Islet of Langerhans (tissue), 1 donor: ENCODE data around the gene MAP3K1.
"Not testable (repeated sequence)": the region's sequence is repeated elsewhere in the genome, so short reads cannot be mapped to it uniquely, and the experiment has no call there.

Experiments
- FAIRE-seq: peaks from one replicate; lab custom pipeline; 2011; peaks lifted over from hg19 to GRCh38; lab: Jason Lieb, UNC

MAP3K1 gene

DNA sequence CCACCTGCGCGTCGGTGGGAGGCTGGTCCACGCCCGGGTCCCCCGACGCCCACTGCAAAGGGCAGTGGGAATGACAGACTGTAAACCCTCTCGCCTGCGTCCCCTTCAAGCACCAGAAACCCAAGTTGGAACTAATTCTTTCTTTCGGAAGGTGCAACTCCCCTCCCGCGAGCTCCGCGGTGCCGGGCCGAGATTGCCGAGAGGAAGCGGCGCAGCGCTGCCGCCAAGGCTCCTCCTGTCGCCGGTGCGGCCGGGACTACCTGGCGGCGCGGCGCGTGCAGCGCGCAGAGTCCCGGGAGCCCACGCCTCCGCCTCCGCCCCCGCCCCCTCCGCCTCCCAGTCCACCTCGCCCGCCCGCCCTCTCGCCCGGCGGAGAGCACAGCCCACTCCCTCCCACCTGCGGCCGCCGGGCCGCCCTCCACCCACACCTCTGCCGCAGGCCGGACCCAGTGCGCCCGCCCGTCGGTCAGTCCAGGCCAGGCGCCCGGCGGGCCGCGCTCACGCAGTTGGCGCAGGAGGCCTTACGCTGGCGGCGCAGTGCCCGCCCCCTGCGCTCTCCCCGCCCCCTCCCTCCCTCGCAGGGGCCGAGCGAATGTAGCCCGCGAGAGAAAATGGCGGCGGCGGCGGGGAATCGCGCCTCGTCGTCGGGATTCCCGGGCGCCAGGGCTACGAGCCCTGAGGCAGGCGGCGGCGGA, at the start of gene MAP3K1:
MAP3K1 (plus strand) TSS at position 587 of the 695 bp plus-strand sequence; CDS start at position 612, 25 bp downstream.
- no peak for FAIRE-seq

- FAIRE-seq: no peak
These were observed 48.4 kb upstream of the MAP3K1 start for GRCh38 chr5:56766926-56767325.

DNA sequence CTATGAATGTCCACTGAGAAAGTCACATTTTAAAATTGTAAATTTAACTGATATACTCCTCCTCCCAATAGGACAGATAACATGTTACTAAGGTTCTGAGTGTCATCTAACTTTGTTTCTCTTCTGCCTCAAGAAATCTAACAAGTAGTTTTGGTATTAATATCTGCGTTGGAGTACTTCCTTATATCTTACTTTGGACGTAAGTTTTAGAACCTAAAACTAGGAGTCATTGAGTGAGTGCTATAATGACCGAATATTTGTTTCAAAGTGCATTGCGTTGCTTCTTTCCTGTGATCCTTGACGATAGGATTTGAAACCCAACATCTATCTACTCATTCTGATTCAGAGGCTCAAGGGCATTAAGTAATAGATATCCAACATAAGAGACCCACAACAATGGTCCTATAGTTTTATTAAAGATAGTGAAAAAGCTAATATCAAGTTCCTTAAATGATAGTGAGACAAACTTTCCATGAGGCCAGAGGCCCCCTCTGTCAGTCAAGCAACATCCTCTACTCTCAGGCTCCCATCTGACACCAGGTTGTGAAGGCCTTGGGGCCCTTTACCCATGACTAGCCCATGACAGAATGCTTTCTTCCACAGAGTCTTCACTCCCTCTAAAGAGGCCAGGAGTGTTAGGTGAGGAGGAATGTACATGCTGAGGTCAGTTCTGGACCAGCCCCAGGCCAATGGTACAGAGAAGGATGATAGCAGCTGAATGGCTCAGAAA, 45.3 kb upstream of the MAP3K1 start:
- no peak for FAIRE-seq

DNA sequence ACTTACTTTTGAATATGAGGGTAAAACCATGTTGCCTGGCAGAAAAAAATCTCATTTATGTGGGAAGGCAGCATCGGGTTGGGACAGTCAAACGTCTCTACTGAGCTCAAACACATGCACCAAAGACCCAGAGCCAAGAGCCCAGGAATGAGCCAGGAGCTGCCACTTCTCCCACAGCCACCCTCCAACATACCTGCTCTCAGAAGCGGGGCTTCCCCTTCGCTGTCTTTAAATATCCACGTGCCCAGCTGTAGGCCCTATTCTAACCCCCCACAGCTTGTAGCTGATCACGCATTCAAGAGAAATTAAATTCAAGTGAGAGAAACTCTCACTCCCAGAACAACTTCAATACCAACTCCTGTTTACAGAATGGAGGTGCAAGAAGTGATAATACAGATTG, 42.6 kb upstream of the MAP3K1 start:
- no peak for FAIRE-seq

DNA sequence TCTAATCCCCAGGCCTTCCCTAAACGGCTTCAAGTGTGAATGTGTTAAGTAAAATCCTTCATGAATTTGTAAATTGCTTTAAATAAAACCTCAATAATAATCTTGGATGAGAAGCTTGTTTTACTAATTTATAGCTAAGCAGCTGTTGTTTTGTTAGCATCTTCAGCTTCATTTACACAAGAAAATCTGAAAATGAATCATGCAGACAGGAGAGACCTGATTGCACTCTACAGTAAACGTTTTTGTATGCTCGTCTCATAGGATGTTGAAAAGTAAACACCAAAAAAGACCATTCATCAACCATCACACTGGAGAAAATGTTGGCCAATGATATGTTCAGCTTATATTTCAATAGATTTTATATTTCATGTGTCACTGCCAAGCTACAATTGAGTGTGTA, 40.4 kb upstream of the MAP3K1 start:
- FAIRE-seq: no peak

DNA sequence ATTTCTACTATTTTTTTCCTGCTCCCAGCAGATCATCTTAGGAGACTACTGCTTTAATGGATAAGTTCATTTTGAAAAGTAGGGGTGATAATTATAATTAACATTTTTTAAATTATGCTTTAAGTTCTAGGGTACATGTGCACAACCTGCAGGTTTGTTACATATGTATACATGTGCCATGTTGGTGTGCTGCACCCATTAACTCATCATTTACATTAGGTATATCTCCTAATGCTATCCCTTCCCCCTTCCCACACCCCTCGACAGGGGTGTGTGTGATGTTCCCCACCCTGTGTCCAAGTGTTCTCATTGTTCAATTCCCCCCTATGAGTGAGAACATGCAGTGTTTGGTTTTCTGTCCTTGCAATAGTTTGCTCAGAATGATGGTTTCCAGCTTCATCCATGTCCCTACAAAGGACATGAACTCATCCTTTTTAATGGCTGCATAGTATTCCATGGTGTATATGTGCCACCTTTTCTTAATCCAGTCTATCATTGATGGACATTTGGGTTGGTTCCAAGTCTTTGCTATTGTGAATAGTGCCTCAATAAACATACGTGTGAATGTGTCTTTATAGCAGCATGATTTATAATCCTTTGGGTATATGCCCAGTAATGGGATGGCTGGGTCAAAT, 39.0 kb upstream of the MAP3K1 start:
- not testable (repeated sequence) for FAIRE-seq

GRCh38 chr5:56783261-56783660, 32.1 kb upstream of the MAP3K1 start:
- FAIRE-seq: no peak

DNA sequence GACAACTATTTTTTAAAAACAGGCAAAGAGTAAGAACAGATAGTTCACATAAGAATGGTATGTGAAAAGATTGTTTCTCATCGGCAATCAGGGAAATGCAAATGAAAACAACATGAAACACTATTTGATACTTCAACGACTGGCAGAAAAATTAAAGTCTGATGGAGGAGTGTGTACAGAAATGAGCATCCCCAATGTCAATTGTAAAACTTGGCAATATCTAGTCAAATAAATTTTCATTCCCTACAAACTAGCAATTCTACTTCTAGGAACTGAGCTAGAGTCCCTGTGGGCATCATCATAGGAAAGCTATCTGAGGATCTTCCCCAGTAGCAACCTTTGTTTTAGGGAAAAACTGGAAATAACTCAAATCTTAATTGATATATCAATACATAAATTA, 29.0 kb upstream of the MAP3K1 start:
- FAIRE-seq: no peak

DNA sequence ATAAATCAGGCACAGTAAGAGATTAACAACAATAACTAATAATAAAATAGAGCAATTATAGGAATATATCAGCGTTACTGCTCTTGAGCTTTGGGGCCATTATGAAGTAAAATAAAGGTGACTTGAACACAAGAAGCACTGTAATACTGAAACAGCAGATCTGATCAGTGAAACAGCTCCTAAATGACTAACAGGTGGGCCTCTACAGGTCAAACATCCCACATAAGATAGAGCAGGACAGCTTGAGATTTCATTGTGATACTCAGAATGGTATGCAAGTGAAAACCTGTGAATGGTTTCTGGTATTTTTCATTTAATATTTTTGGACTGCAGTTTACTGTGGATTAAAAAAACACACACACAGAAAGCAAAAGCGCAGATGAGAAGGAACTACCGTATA, 24.0 kb upstream of the MAP3K1 start:
- no peak for FAIRE-seq

- FAIRE-seq: no peak
These were observed 16.8 kb upstream of the MAP3K1 start for GRCh38 chr5:56798521-56798920.

GRCh38 chr5:56800186-56800585, 15.2 kb upstream of the MAP3K1 start:
- no peak for FAIRE-seq

GRCh38 chr5:56801256-56801655, 14.1 kb upstream of the MAP3K1 start:
- FAIRE-seq: no peak

GRCh38 chr5:56802205-56802604, 13.1 kb upstream of the MAP3K1 start:
- no peak for FAIRE-seq

DNA sequence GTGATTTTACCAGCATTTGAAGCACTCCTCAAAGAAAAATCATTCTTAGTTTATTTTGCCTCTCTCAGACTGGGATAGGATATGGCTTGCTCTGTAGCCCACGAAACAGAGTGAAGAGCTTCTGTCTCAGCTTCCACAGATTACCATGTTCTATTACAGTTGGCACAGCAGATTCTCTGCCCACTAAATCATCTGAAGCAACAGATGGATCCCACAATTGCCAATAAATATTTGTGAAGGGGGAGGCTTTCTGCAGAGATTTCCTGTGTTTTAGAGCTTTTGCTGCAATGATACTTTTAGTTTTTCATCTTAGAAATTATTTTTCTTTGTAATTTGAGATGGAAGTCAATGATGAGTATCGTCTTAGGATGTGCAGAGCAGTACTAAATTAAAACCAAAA, 12.3 kb upstream of the MAP3K1 start:
- FAIRE-seq: no peak

- FAIRE-seq: no peak
These were observed 11.5 kb upstream of the MAP3K1 start for GRCh38 chr5:56803894-56804293.

GRCh38 chr5:56807679-56808078, 7.7 kb upstream of the MAP3K1 start:
- no peak for FAIRE-seq

DNA sequence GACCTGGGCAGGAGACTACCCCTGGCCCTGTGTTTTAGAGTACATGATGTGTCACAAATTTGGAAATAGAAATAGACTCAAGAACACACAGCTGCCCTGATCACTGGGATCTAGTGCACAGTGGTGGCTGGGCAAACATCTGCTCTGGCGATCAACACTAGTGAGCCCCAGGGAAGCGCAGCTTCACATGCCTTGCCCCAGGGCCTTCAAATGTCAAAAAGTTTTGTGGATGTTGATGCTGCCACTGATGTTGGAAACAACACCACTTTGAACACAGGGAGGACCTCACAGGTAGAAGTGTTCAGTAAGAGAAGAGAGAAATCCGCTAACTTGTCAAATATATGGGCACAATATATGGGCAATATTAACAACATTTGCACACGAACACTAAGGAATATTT, 7.1 kb upstream of the MAP3K1 start:
- FAIRE-seq: no peak

DNA sequence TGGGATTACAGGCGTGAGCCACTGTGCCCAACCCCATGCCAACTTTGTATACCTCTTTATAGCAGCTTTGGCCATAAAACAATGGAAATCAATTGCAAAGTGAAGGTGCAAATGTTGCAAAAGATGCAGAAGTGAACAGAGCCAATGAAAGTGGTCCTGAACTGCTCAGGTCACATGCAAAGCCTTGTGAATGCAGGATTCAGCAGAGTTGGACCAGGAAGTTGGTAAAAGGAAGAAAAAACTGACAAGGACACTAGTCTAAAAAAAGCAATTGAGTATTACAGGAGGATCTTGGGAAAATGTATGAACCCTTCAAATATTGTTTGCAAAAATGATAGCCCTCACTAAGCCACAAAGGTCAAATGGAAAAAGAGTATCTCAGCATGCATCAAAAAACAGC, 4.5 kb upstream of the MAP3K1 start:
- FAIRE-seq: no peak

GRCh38 chr5:56812110-56812509, 3.2 kb upstream of the MAP3K1 start:
- FAIRE-seq: no peak

- FAIRE-seq: no peak
These were observed 2.0 kb upstream of the MAP3K1 start for GRCh38 chr5:56813302-56813701.

- FAIRE-seq: no peak
These were observed 887 bp upstream of the MAP3K1 start for GRCh38 chr5:56814361-56814962.

DNA sequence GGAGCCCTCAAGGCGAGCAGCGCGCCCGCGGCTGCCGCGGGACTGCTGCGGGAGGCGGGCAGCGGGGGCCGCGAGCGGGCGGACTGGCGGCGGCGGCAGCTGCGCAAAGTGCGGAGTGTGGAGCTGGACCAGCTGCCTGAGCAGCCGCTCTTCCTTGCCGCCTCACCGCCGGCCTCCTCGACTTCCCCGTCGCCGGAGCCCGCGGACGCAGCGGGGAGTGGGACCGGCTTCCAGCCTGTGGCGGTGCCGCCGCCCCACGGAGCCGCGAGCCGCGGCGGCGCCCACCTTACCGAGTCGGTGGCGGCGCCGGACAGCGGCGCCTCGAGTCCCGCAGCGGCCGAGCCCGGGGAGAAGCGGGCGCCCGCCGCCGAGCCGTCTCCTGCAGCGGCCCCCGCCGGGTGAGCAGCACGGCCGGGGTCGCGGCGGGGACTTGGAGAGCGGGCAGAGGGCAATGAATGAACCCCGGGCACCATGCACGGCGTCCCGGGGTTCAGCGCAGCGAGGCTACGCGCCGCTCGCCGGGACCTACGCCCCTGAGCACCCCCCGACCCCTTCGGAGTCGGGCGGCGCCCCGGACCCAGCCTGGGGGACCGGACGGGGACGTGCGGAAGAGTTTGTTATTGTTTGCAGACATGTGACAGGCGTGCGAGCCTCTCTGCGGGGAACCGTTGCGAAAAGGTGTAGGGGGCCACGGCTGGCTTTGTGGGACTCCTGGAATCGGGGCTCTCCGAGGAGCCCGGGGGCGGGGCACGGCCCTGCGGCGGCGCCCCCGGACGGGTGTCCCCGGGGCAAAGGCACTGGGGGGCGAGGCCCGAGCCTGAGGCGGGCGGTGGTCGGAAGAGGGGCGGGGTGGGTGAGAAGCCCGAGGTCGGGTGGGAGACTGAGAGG, 553 bp downstream of the MAP3K1 start:
- FAIRE-seq: no peak
